Mesenchymal stem cell (in vitro differentiated cells and primary cell): ENCODE data around the gene URI1.

Experiments
- DNase-seq: peaks from one replicate; pipeline ENCODE4 v3.0.0-alpha.2; 2013
- H2AFZ ChIP-seq: one replicate; pipeline ENCODE4 v1.6.1; 2013; ENCODE audit warnings: low read depth, mild to moderate bottlenecking, control low read depth, inconsistent platforms, low read length, moderate library complexity
- H2AK5ac ChIP-seq: 2 replicates; pipeline ENCODE4 v1.6.1; 2013; ENCODE audit warnings: low read length, moderate library complexity, mild to moderate bottlenecking, inconsistent platforms; ENCODE audit not compliant: severe bottlenecking
- H2BK120ac ChIP-seq: one replicate; pipeline ENCODE4 v1.6.1; 2013; ENCODE audit warnings: low read depth, mild to moderate bottlenecking, inconsistent platforms, low read length, moderate library complexity
- H2BK12ac ChIP-seq, 2 experiments: one replicate each; pipeline ENCODE4 v1.6.1; 2013; ENCODE audit warnings: inconsistent platforms in 2 of 2, low read length in 2 of 2, mild to moderate bottlenecking in 2 of 2, moderate library complexity in 2 of 2, control low read depth in 1 of 2
- H2BK15ac ChIP-seq: one replicate; pipeline ENCODE4 v1.6.1; 2013; ENCODE audit warnings: mild to moderate bottlenecking, low read depth, inconsistent platforms; ENCODE audit not compliant: poor library complexity, severe bottlenecking
- H2BK5ac ChIP-seq: 2 replicates; pipeline ENCODE4 v1.6.1; 2013; ENCODE audit warnings: low read depth, mild to moderate bottlenecking, low read length, control low read depth, inconsistent platforms; ENCODE audit not compliant: poor library complexity, severe bottlenecking
- H3K14ac ChIP-seq, 2 experiments: one replicate each; pipeline ENCODE4 v1.6.1; 2013; ENCODE audit warnings: inconsistent platforms in 2 of 2, low read length in 2 of 2, control low read depth in 1 of 2, mild to moderate bottlenecking in 1 of 2, moderate library complexity in 1 of 2
- H3K18ac ChIP-seq, 2 experiments: one replicate each; pipeline ENCODE4 v1.6.1; 2013; ENCODE audit warnings: inconsistent platforms in 2 of 2, low read length in 2 of 2, control low read depth in 1 of 2, low read depth in 1 of 2, mild to moderate bottlenecking in 1 of 2
- H3K23ac ChIP-seq, 2 experiments: one replicate each; pipeline ENCODE4 v1.6.1; 2013; ENCODE audit warnings: inconsistent platforms in 2 of 2, low read length in 2 of 2, mild to moderate bottlenecking in 2 of 2, moderate library complexity in 2 of 2, control low read depth in 1 of 2
- H3K27ac ChIP-seq: 2 replicates; pipeline ENCODE4 v1.5.1; 2013; ENCODE audit warnings: mild to moderate bottlenecking, moderate library complexity, low read length, control low read depth, inconsistent platforms; ENCODE audit not compliant: poor library complexity, severe bottlenecking
- H3K27me3 ChIP-seq, 2 experiments: 2 replicates each; pipeline versions ENCODE4 v1.6.1 to v1.7.0; 2013; ENCODE audit warnings: low read length in 2 of 2, mild to moderate bottlenecking in 2 of 2, moderate library complexity in 2 of 2, control low read depth in 1 of 2, inconsistent platforms in 1 of 2; ENCODE audit not compliant: control insufficient read depth in 1 of 2, insufficient read depth in 1 of 2
- H3K36me3 ChIP-seq, 2 experiments: 2 replicates each; pipeline versions ENCODE4 v1.6.1 to v1.7.0; 2013; ENCODE audit warnings: low read length in 2 of 2, control low read depth in 1 of 2, inconsistent platforms in 1 of 2, low read depth in 1 of 2, mild to moderate bottlenecking in 1 of 2; ENCODE audit not compliant: insufficient read depth in 2 of 2, control insufficient read depth in 1 of 2
- H3K4ac ChIP-seq, 2 experiments: one replicate each; pipeline ENCODE4 v1.6.1; 2013; ENCODE audit warnings: inconsistent platforms in 2 of 2, low read length in 2 of 2, mild to moderate bottlenecking in 2 of 2, moderate library complexity in 2 of 2, control low read depth in 1 of 2, low read depth in 1 of 2
- H3K4me1 ChIP-seq: 2 replicates; pipeline ENCODE4 v1.6.1; 2013; ENCODE audit warnings: low read depth, low read length, control low read depth; ENCODE audit not compliant: control insufficient read depth, insufficient read depth
- H3K4me2 ChIP-seq: 2 replicates; pipeline ENCODE4 v1.6.1; 2013; ENCODE audit warnings: low read length, mild to moderate bottlenecking, inconsistent platforms; ENCODE audit not compliant: poor library complexity, severe bottlenecking
- H3K4me3 ChIP-seq, 2 experiments: 2 replicates each; pipeline versions ENCODE4 v1.5.1 to v1.7.0; 2013; ENCODE audit warnings: low read length in 2 of 2, mild to moderate bottlenecking in 2 of 2, control low read depth in 1 of 2, low read depth in 1 of 2; ENCODE audit not compliant: insufficient read depth in 1 of 2
- H3K79me1 ChIP-seq: replicated peaks from 2 replicates; pipeline ENCODE4 v1.6.1; 2013; ENCODE audit warnings: mild to moderate bottlenecking, control low read depth, low read length, inconsistent platforms; ENCODE audit not compliant: poor library complexity, severe bottlenecking
- H3K9ac ChIP-seq: 2 replicates; pipeline ENCODE4 v1.7.0; 2013; ENCODE audit warnings: mild to moderate bottlenecking, low read length, moderate library complexity
- H3K9me3 ChIP-seq: 2 replicates; pipeline ENCODE4 v1.7.0; 2013; ENCODE audit warnings: mild to moderate bottlenecking, low read length; ENCODE audit not compliant: control insufficient read depth
- H4K8ac ChIP-seq: one replicate; pipeline ENCODE4 v1.6.1; 2013; ENCODE audit warnings: inconsistent platforms, mild to moderate bottlenecking, low read length, moderate library complexity
- H4K91ac ChIP-seq: one replicate; pipeline ENCODE4 v1.6.1; 2013; ENCODE audit warnings: mild to moderate bottlenecking, low read length, inconsistent platforms
- WGBS: methylation state at CpG from one replicate; pipeline ENCODE4 v1.1.7; 2013; ENCODE audit warnings: mixed read lengths; 5-methylcytosine and 5-hydroxymethylcytosine counted together

URI1 gene

DNA sequence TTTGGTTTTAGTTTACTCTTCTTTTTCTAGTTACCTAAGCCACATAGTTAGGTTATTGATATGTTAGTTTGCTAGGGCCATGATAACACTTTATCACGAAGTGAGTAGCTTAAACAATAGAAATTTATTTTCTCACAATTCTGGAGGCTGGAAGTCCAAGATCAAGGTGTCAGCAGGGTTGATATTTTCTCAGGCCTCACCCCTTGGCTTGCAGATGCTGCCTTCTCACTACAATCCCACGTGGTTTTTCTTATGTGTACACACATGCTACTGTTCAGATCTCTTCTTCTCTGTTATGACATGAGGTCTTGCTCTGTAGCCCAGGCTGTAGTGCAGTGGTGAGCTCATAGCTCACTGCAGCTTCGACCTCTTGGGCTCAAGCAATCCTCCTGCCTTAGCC lies 7.8 kb upstream of the URI1 start:
- WGBS = 39% methylated on average over 3 of the region's 3 CpGs

DNA sequence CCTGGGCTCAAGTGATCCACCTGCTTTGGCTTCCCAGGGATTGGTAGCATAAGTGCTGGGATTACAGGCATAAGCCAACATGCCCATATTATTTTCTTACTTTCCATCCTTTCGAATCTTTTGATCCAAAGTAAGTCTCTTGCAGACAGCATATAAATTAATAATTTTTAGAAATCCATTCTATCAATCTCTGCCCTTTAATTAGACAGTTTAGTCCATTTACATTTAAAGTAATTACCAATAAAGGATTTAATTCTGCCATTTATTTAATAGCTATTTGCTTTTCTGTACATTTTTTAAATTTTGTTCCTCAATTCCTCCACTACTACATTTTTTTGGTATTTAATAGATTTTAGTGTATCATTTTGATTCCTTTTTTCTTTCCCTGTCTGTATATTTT lies 7.3 kb upstream of the URI1 start:
- Histone ChIP-seq H2BK5ac (no peak overlapping the region), H3K4me1 (no peaks in the 10 kb centered on the region), H3K14ac (no peak overlapping the region), H2BK12ac (no peak overlapping the region), H4K91ac (no peak overlapping the region), H3K4me2 (no peak overlapping the region), H4K8ac (no peak overlapping the region), H3K18ac (no peak overlapping the region), H2AFZ (no peak overlapping the region), H3K36me3 (no peaks in the 10 kb centered on the region), H3K27ac (no peak overlapping the region), H3K9me3 (peaks cover 12% of the 10 kb centered on the region), H2BK15ac (no peak overlapping the region), H2AK5ac (no peak overlapping the region), H3K23ac (no peak overlapping the region), H3K4ac (no peak overlapping the region), H3K9ac (no peak overlapping the region), H3K27me3 (no peaks in the 10 kb centered on the region), H2BK120ac (no peak overlapping the region), H3K4me3 (no peak overlapping the region), H3K79me1 (no peaks in the 10 kb centered on the region)
- 63% methylated on average over 1 of the region's 1 CpG for WGBS
- DNase-seq = no peak

More for the DNA sequence above, 7.8 kb upstream of the URI1 start:
- Histone ChIP-seq H3K9ac (no peak overlapping the region), H4K91ac (no peak overlapping the region), H3K4ac (no peak overlapping the region), H2BK5ac (no peak overlapping the region), H3K4me1 (no peaks in the 10 kb centered on the region), H3K36me3 (no peaks in the 10 kb centered on the region), H2BK120ac (no peak overlapping the region), H3K9me3 (peaks cover 12% of the 10 kb centered on the region), H3K23ac (no peak overlapping the region), H3K79me1 (no peaks in the 10 kb centered on the region), H4K8ac (no peak overlapping the region), H3K14ac (no peak overlapping the region), H2BK12ac (no peak overlapping the region), H3K4me3 (no peak overlapping the region), H3K27me3 (no peaks in the 10 kb centered on the region), H2BK15ac (no peak overlapping the region), H3K4me2 (no peak overlapping the region), H2AFZ (no peak overlapping the region), H2AK5ac (no peak overlapping the region), H3K27ac (no peak overlapping the region), H3K18ac (no peak overlapping the region)
- no peak for DNase-seq

DNA sequence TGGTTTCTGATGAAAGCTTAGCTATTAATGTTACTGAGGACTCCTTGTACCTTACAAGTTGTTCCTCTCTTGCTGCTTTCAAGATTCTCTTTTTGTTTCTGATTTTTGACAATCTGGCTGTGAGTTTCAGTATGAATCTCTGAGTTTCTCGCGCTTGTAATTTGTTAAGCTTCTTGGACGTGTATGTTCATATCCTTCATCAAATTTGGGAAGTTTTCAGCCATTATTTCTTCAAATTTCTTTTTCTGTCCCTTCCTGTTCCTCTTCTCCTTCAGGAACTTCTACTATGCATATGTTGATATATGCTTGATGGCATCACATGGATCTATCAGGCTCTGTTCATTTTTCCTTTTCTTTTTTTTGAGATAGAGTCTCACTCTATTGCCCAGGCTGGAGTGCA lies 5.6 kb upstream of the URI1 start:
- no peak overlapping the region for H3K18ac ChIP-seq
- peaks cover 12% of the 10 kb centered on the region for H3K9me3 ChIP-seq
- H3K36me3 ChIP-seq = no peaks in the 10 kb centered on the region
- no peaks in the 10 kb centered on the region for H3K27me3 ChIP-seq
- H3K14ac ChIP-seq = no peak overlapping the region
- H2AK5ac ChIP-seq = no peak overlapping the region
- no peak overlapping the region for H3K9ac ChIP-seq
- H4K91ac ChIP-seq = no peak overlapping the region
- H3K23ac ChIP-seq = no peak overlapping the region
- H3K4ac ChIP-seq = no peak overlapping the region
- no peak overlapping the region for H3K4me3 ChIP-seq
- H3K79me1 ChIP-seq = no peaks in the 10 kb centered on the region
- H2AFZ ChIP-seq = no peak overlapping the region
- no peak overlapping the region for H2BK5ac ChIP-seq
- DNase-seq = no peak
- H3K4me2 ChIP-seq = no peak overlapping the region
- no peak overlapping the region for H2BK120ac ChIP-seq
- H3K27ac ChIP-seq = no peak overlapping the region
- no peaks in the 10 kb centered on the region for H3K4me1 ChIP-seq
- no peak overlapping the region for H2BK15ac ChIP-seq
- no peak overlapping the region for H2BK12ac ChIP-seq
- no CpG with 5 or more reads among the region's 3 CpGs for WGBS
- H4K8ac ChIP-seq = no peak overlapping the region

DNA sequence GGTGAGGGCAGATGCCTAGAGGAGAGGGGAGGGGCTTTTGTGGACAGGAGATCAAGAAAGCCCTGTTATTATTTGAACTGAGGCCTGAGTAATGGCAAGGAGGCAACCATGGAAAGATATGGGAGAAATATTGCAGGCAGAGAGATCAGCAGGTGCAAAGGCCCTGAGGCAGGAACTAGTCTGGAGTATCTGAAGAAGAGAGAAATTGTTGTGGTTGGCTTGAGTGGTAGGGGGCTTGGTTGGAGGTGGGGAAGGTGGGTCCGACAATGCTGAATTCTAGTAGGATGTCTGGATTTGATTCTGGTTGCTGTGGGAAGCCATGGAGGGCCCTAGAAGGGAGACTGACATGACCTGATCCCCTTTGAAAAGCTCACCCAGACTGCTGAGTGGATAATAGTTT lies 2.4 kb upstream of the URI1 start:
- no peak overlapping the region for H3K4ac ChIP-seq
- H2BK120ac ChIP-seq = no peak overlapping the region
- 97% methylated on average over 1 of the region's 1 CpG for whole genome bisulfite sequencing
- H2BK15ac ChIP-seq = no peak overlapping the region
- DNase-seq = no peak
- H4K91ac ChIP-seq = no peak overlapping the region
- H3K9ac ChIP-seq = no peak overlapping the region
- no peak overlapping the region for H3K4me3 ChIP-seq
- H4K8ac ChIP-seq = no peak overlapping the region
- H3K14ac ChIP-seq = no peak overlapping the region
- peaks cover 4% of the 10 kb centered on the region for H3K4me1 ChIP-seq
- H2BK12ac ChIP-seq = no peak overlapping the region
- no peaks in the 10 kb centered on the region for H3K36me3 ChIP-seq
- no peak overlapping the region for H3K4me2 ChIP-seq
- H3K27ac ChIP-seq = no peak overlapping the region
- no peak overlapping the region for H3K18ac ChIP-seq
- no peak overlapping the region for H3K23ac ChIP-seq
- H3K79me1 ChIP-seq = no peaks in the 10 kb centered on the region
- peaks cover 12% of the 10 kb centered on the region for H3K9me3 ChIP-seq
- no peak overlapping the region for H2BK5ac ChIP-seq
- H3K27me3 ChIP-seq = no peaks in the 10 kb centered on the region
- no peak overlapping the region for H2AK5ac ChIP-seq
- H2AFZ ChIP-seq = no peak overlapping the region
